ENCODE data around the gene DLGAP4. TPM values are rescaled to one million over a fixed set of nuclear protein-coding genes. Genes with fewer than 3 reads are reported as not detected.

DLGAP4 gene
- total and polyA plus RNA-seq, 10 of the 15 experiments (the other 5 are each of a cell fraction or from before 2014, with no cell fraction given): 0.42 to 43.3 (median 19.0) TPM

- TF ChIP-seq CUX1 (IDR thresholded peaks at IDR 0.05; ENCODE audit: insufficient replicate concordance, low read depth, low read length) (no peak), FOS (IDR thresholded peaks at IDR 0.05; ENCODE audit: borderline replicate concordance, extremely low read depth, insufficient read length) (no peak), IRF3 (IDR thresholded peaks at IDR 0.05) (no peak), SP1 (IDR thresholded peaks at IDR 0.05; ENCODE audit: low read depth, low read length) (no peak), PAX8 (IDR thresholded peaks at IDR 0.05) (no peak), SPI1 (IDR thresholded peaks at IDR 0.05; ENCODE audit: borderline replicate concordance, insufficient read depth, low read depth, low read length) (peak; percentile 30; the same call in 1 of the 2 replicates), TCF7 (IDR thresholded peaks at IDR 0.05; ENCODE audit: borderline replicate concordance) (no peak), IRF4 (IDR thresholded peaks at IDR 0.05; ENCODE audit: low read depth, low read length) (no peak), RCOR1 (conservative IDR thresholded peaks at IDR 0.05; ENCODE audit: low read depth, low read length) (no peak), ZSCAN29 (IDR thresholded peaks at IDR 0.05) (no peak), EP300 (IDR thresholded peaks at IDR 0.05; ENCODE audit: borderline replicate concordance in 1 of 2, control insufficient read depth in 1 of 2, low read depth in 2 of 2, low read length in 2 of 2) (no peak), PKNOX1 (IDR thresholded peaks at IDR 0.05) (no peak), NR2F1 (conservative IDR thresholded peaks at IDR 0.05) (no peak), ESRRA (IDR thresholded peaks at IDR 0.05; ENCODE audit: low read length) (no peak), SMAD1 (IDR thresholded peaks at IDR 0.05; ENCODE audit: low read depth, partially characterized antibody) (peak; percentile 94), POLR2AphosphoS5 (IDR thresholded peaks at IDR 0.05; ENCODE audit: low read length) (peak; percentile 54; the same call in 1 of the 2 replicates), NRF1 (conservative IDR thresholded peaks at IDR 0.05; ENCODE audit: low read depth, low read length) (no peak), ZNF217 (IDR thresholded peaks at IDR 0.05) (no peak), MAX (IDR thresholded peaks at IDR 0.05; ENCODE audit: low read depth, low read length) (no peak), DPF2 (IDR thresholded peaks at IDR 0.05) (peak; percentile 45), BRCA1 (IDR thresholded peaks at IDR 0.05; ENCODE audit: low read depth, low read length) (no peak), TARDBP (IDR thresholded peaks at IDR 0.05; ENCODE audit: borderline replicate concordance) (no peak), POU2F2 (IDR thresholded peaks at IDR 0.05; ENCODE audit: borderline replicate concordance, low read depth, low read length) (no peak), SIN3A (IDR thresholded peaks at IDR 0.05; ENCODE audit: low read depth, low read length) (no peak)
These were observed 161.2 kb downstream of the DLGAP4 start (continued) for GRCh38 chr20:36467076-36467999.

Data from GM12878 (cell line).